Measurements from ENCODE around the gene CLCN7. TPM values are rescaled to one million over a fixed set of nuclear protein-coding genes. Genes with fewer than 3 reads are reported as not detected.

Gene CLCN7
- total and polyA plus RNA-seq, 2 experiments from 2014 or later = 17.4 to 53.8 TPM

DNA sequence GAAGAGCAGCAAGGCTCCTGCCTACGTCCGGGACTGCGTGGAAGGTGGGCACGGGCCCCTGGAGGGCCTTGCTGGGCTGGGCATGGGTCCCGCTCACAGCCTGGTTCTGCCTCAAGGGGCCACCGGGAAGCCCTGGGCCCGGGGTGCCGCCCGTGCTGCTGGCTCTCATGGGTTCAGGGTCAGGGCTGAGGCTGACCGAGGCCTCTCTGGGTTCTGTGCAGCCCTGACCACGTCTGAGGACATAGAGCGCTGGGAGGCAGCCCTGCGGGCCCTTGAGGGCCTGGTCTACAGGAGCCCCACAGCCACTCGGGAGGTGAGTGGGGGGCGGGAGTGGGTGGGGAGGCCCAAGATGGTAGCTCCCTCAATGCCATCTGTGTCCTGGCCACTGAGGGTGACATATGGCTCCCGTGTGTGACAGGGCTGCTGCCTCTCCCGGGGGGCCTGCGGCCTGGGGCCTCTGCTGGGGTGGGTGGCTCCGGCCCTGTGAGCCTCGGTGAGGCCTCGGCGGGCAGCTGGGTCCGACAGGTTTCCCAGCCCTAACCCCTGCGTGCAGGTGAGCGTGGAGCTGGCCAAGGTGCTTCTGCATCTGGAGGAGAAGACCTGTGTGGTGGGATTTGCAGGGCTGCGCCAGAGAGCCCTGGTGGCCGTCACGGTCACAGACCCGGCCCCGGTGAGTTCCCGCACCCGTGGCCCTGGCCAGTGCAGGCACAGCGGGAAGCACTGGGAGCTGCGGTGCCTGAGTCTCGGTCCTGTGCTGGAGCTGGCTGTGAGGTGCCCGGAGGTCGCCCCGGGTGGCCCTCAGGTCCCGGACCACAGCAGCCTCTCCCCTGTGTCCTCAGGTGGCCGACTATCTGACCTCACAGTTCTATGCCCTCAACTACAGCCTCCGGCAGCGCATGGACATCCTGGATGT, 27.5 kb upstream of the CLCN7 start:
- Histone ChIP-seq H3F3A (replicated peaks; ENCODE audit: low read depth) (no peaks in the 10 kb centered on the region), H3K27ac (ENCODE audit: low read depth) (no peak overlapping the region), H3K27me3 (ENCODE audit: insufficient read depth) (no peaks in the 10 kb centered on the region), H3K79me2 (replicated peaks; ENCODE audit: insufficient read depth) (no peaks in the 10 kb centered on the region), H3K4me3 (no peak overlapping the region), H3K36me3 (ENCODE audit: insufficient read depth) (peaks cover 12% of the 10 kb centered on the region), H3K4me1 (ENCODE audit: insufficient read depth) (no peaks in the 10 kb centered on the region), H3K4me2 (no peak overlapping the region), H2AFZ (no peak overlapping the region), H4K20me1 (replicated peaks; ENCODE audit: insufficient read depth) (0 out of 2 replicates have a peak, but pooled peaks cover 4% of the 10 kb centered on the region), H3K9me2 (ENCODE audit: insufficient read depth) (no peaks in the 10 kb centered on the region)
- ATAC-seq (no peak), DNase-seq (ENCODE audit: low spot score) (no peak)
- no peaks in the 10 kb centered on the region for H3K9me3 Mint-ChIP-seq
- peaks cover 5% of the 10 kb centered on the region for H3K27me3 Mint-ChIP-seq (ENCODE audit: insufficient read depth, low read depth, poor library complexity)
- TF ChIP-seq REST (IDR thresholded peaks at IDR 0.05; ENCODE audit: unreplicated experiment) = no peak
- no peak for TF ChIP-seq CREB1 (CRISPR knock-in tag; IDR thresholded peaks at IDR 0.05; ENCODE audit: low read depth)
- TF ChIP-seq ZNF462 (CRISPR knock-in tag; IDR thresholded peaks at IDR 0.05) = no peak
- no peak for TF ChIP-seq EZH2phosphoT487 (IDR thresholded peaks at IDR 0.05; ENCODE audit: unreplicated experiment)
- no peak for TF ChIP-seq ZNF114 (CRISPR knock-in tag; IDR thresholded peaks at IDR 0.05)
- TF ChIP-seq STAT1 (IDR thresholded peaks at IDR 0.05; ENCODE audit: unreplicated experiment) = no peak
- TF ChIP-seq, protein P1, sequence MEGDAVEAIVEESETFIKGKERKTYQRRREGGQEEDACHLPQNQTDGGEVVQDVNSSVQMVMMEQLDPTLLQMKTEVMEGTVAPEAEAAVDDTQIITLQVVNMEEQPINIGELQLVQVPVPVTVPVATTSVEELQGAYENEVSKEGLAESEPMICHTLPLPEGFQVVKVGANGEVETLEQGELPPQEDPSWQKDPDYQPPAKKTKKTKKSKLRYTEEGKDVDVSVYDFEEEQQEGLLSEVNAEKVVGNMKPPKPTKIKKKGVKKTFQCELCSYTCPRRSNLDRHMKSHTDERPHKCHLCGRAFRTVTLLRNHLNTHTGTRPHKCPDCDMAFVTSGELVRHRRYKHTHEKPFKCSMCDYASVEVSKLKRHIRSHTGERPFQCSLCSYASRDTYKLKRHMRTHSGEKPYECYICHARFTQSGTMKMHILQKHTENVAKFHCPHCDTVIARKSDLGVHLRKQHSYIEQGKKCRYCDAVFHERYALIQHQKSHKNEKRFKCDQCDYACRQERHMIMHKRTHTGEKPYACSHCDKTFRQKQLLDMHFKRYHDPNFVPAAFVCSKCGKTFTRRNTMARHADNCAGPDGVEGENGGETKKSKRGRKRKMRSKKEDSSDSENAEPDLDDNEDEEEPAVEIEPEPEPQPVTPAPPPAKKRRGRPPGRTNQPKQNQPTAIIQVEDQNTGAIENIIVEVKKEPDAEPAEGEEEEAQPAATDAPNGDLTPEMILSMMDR (conservative IDR thresholded peaks at IDR 0.05; ENCODE audit: low read depth in 2 of 2) = no peak
- TF ChIP-seq ZNF331 (CRISPR knock-in tag; IDR thresholded peaks at IDR 0.05; ENCODE audit: low read depth) = no peak
- TF ChIP-seq NANOG (IDR thresholded peaks at IDR 0.05; ENCODE audit: borderline replicate concordance) = no peak
- no peak for TF ChIP-seq EZH2 (IDR thresholded peaks at IDR 0.05; ENCODE audit: low read depth, unreplicated experiment)
- TF ChIP-seq JUNB (IDR thresholded peaks at IDR 0.05; ENCODE audit: unreplicated experiment) = no peak
- peaks cover 34% of the 10 kb centered on the region for H3K36me3 Mint-ChIP-seq (ENCODE audit: low read depth)
- no peaks in the 10 kb centered on the region for H3K4me1 Mint-ChIP-seq
- H3K4me3 Mint-ChIP-seq = no peak overlapping the region
- H3K27ac Mint-ChIP-seq = no peak overlapping the region

Data from GM23338 (cell line).